B cell (primary cell): Measurements from ENCODE around the gene THSD7B. TPM values are rescaled to one million over a fixed set of nuclear protein-coding genes. Genes with fewer than 3 reads are reported as not detected.

ENCODE experiments used
- ATAC-seq: fragments of 200-7000 bp; cut with Tn5 transposase; one replicate; pipeline ENCODE4 v1.10.0; 2021; ENCODE audit warnings: low read depth, mild to moderate bottlenecking, moderate number of reproducible peaks, moderate library complexity
- CTCF ChIA-PET: fragments of 350-600 bp; sonication (Branson Sonifier 250); formaldehyde crosslinking; loops from one replicate; lab custom pipeline; 2021; ENCODE audit warnings: antibody characterized with exemption, inconsistent platforms; lab: Charles Lee
- POLR2A ChIA-PET: fragments of 350-600 bp; sonication (Branson Sonifier 250); formaldehyde crosslinking; loops from one replicate; lab custom pipeline; 2021; ENCODE audit warnings: antibody characterized with exemption; lab: Charles Lee
- DNase-seq: peaks from one replicate; pipeline ENCODE4 v3.0.0; 2013
- H2AFZ ChIP-seq: 2 replicates; pipeline ENCODE4 v1.6.1; 2012; ENCODE audit warnings: mild to moderate bottlenecking, low read depth, low read length; ENCODE audit not compliant: insufficient read depth, poor library complexity, severe bottlenecking
- H3K27ac ChIP-seq, 2 donors: 1 replicate in 1 of 2; 2 replicates in 1 of 2; pipeline ENCODE4 v1.5.1; 2012 to 2013; ENCODE audit warnings: low read length in 2 of 2, mild to moderate bottlenecking in 2 of 2, moderate library complexity in 1 of 2
- H3K27me3 ChIP-seq, 4 experiments: fragments of 200-600 bp in 1 of 4; sonication (generic) in 1 of 4; replicated peaks in 1 of 4; 1 replicate in 2 of 4; 2 replicates in 2 of 4; pipeline versions ENCODE4 v1.6.1 to v1.7.0; 2013 to 2016; ENCODE audit warnings: low read length in 3 of 4, mild to moderate bottlenecking in 2 of 4, mixed read lengths in 1 of 4, moderate library complexity in 1 of 4; ENCODE audit not compliant: insufficient read depth in 4 of 4, control insufficient read depth in 3 of 4; ENCODE audit errors: control extremely low read depth in 1 of 4
- H3K36me3 ChIP-seq, 2 experiments: replicated peaks in 1 of 2; 1 replicate in 1 of 2; 2 replicates in 1 of 2; pipeline versions ENCODE4 v1.6.1 to v1.7.1; 2013; ENCODE audit warnings: low read length in 1 of 2; ENCODE audit not compliant: insufficient read depth in 2 of 2, control insufficient read depth in 1 of 2; ENCODE audit errors: control extremely low read depth in 1 of 2, extremely low read depth in 1 of 2
- H3K4me1 ChIP-seq, 2 donors: fragments of 200-600 bp in 1 of 2; sonication (generic) in 1 of 2; 1 replicate in 1 of 2; 2 replicates in 1 of 2; pipeline versions ENCODE4 v1.5.1 to v1.6.1; 2013 to 2017; ENCODE audit warnings: low read length in 2 of 2; ENCODE audit not compliant: control insufficient read depth in 2 of 2, insufficient read depth in 2 of 2
- H3K4me2 ChIP-seq: replicated peaks from 2 replicates; pipeline ENCODE3; 2012; ENCODE audit warnings: mild to moderate bottlenecking, low read depth, low read length; ENCODE audit not compliant: poor library complexity, severe bottlenecking
- H3K4me3 ChIP-seq, 5 experiments: fragments of 200-600 bp in 1 of 5; sonication (generic) in 1 of 5; 1 replicate in 3 of 5; 2 replicates in 2 of 5; pipeline versions ENCODE4 v1.5.1 to v1.7.0; 2011 to 2016; ENCODE audit warnings: low read length in 4 of 5, mild to moderate bottlenecking in 4 of 5, low read depth in 2 of 5, control low read depth in 1 of 5, moderate library complexity in 1 of 5; ENCODE audit not compliant: insufficient read depth in 1 of 5; ENCODE audit errors: control extremely low read depth in 1 of 5, extremely low read depth in 1 of 5
- H3K79me2 ChIP-seq: fragments of 200-600 bp; sonication (generic); one replicate; pipeline ENCODE4 v1.6.0; 2016; ENCODE audit warnings: low read length; ENCODE audit not compliant: control insufficient read depth, insufficient read depth
- H3K9ac ChIP-seq: fragments of 200-600 bp; sonication (generic); 2 replicates; pipeline ENCODE4 v1.6.1; 2017; ENCODE audit warnings: mild to moderate bottlenecking, low read length, moderate library complexity
- H3K9me3 ChIP-seq, 3 donors: one replicate each; pipeline versions ENCODE4 v1.6.1 to v1.7.1; 2013; ENCODE audit warnings: low read length in 2 of 3; ENCODE audit not compliant: control insufficient read depth in 2 of 3, insufficient read depth in 1 of 3; ENCODE audit errors: control extremely low read depth in 1 of 3
- H4K20me1 ChIP-seq: 2 replicates; pipeline ENCODE4 v1.6.0; 2012; ENCODE audit warnings: mild to moderate bottlenecking, low read length; ENCODE audit not compliant: insufficient read depth, control insufficient read depth, poor library complexity, severe bottlenecking
- H3K27ac Mint-ChIP-seq: one replicate; pipeline ENCODE4 v1.8.0; 2021; ENCODE audit warnings: mixed read lengths
- H3K27me3 Mint-ChIP-seq: one replicate; pipeline ENCODE4 v1.8.0; 2021; ENCODE audit warnings: mixed read lengths
- H3K4me1 Mint-ChIP-seq: one replicate; pipeline ENCODE4 v1.8.0; 2021; ENCODE audit warnings: mixed read lengths
- H3K4me3 Mint-ChIP-seq: one replicate; pipeline ENCODE4 v1.8.0; 2021; ENCODE audit warnings: mixed read lengths
- H3K9me3 Mint-ChIP-seq: one replicate; pipeline ENCODE4 v1.8.0; 2022; ENCODE audit warnings: mixed read lengths; ENCODE audit not compliant: insufficient read depth
- EZH2 ChIP-seq: IDR thresholded peaks from 2 replicates; pipeline ENCODE4 v1.6.1; 2012; ENCODE audit warnings: borderline replicate concordance, low read depth, mild to moderate bottlenecking, moderate library complexity, low read length; ENCODE audit not compliant: insufficient read depth, poor library complexity, severe bottlenecking
- WGBS: methylation state at CpG from one replicate; pipeline ENCODE4 v1.1.5; 2013; ENCODE audit warnings: missing lambda C conversion rate; ENCODE audit not compliant: insufficient coverage; 5-methylcytosine and 5-hydroxymethylcytosine counted together
- intact Hi-C: fragments of 100-400 bp; cut with micrococcal nuclease; formaldehyde crosslinking; loops from one replicate; pipeline ENCODE4 v1.10.0; 2022
- polyA plus RNA-seq: library from polyadenylated mRNA; depleted of rRNA; stranded (reverse); fragments of >200 nt; gene quantifications from 2 replicates; pipeline ENCODE4 v1.2.3, GENCODE V29; 2012
- total RNA-seq, 2 donors: library from RNA; stranded (reverse); fragments of 120-200 nt in 1 of 2; gene quantifications; 1 replicate in 1 of 2; 2 replicates in 1 of 2; pipeline versions ENCODE4 v1.2.3 to v1.2.4, GENCODE V29; 2013 to 2022
- TF ChIP-seq, protein P1 (sequence below): fragments of 200-600 bp; IDR thresholded peaks from one replicate; pipeline ENCODE4 v1.8.0; 2022; ENCODE audit warnings: antibody characterized with exemption, mild to moderate bottlenecking

The THSD7B gene
- total and polyA plus RNA-seq, 2 donors (not counting 1 experiment from before 2014, with no cell fraction given) = 0.76 TPM; not detected in 1

DNA sequence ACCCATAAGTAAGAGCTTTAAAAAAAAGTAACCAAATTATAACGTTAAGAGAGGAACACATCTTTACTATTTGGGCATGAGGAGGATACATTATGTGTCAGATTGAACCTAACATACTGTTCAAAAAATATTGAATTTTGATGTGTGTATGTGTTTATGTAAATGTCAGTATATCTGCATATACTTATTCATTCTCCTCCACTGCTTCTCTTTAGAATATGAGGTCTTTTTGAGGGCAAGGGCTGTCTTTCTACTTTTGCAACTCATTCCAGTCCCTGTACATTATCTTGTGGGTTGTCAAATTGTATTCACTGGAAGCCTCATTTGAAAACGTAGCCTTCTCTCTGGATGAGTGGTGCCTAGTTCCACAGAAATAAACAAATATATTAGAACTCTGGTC is 689.5 kb downstream of the THSD7B start:
- no peak for TF ChIP-seq EZH2
- TF ChIP-seq, protein P1, sequence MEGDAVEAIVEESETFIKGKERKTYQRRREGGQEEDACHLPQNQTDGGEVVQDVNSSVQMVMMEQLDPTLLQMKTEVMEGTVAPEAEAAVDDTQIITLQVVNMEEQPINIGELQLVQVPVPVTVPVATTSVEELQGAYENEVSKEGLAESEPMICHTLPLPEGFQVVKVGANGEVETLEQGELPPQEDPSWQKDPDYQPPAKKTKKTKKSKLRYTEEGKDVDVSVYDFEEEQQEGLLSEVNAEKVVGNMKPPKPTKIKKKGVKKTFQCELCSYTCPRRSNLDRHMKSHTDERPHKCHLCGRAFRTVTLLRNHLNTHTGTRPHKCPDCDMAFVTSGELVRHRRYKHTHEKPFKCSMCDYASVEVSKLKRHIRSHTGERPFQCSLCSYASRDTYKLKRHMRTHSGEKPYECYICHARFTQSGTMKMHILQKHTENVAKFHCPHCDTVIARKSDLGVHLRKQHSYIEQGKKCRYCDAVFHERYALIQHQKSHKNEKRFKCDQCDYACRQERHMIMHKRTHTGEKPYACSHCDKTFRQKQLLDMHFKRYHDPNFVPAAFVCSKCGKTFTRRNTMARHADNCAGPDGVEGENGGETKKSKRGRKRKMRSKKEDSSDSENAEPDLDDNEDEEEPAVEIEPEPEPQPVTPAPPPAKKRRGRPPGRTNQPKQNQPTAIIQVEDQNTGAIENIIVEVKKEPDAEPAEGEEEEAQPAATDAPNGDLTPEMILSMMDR = no peak
- no peaks in the 10 kb centered on the region for H3K9me3 ChIP-seq
- no peak for DNase-seq
- no peak overlapping the region for H3K9ac ChIP-seq
- no peaks in the 10 kb centered on the region for H3K4me1 ChIP-seq
- no peak overlapping the region for H3K4me2 ChIP-seq
- no peaks in the 10 kb centered on the region for H3K36me3 ChIP-seq
- H4K20me1 ChIP-seq = no peaks in the 10 kb centered on the region
- no peaks in the 10 kb centered on the region for H3K79me2 ChIP-seq
- CTCF ChIA-PET = no interaction called here
- ATAC-seq = no peak
- H3K27me3 ChIP-seq = no peaks in the 10 kb centered on the region
- no peak overlapping the region for H3K4me3 ChIP-seq
- POLR2A ChIA-PET = no interaction called here
- Mint-ChIP-seq H3K9me3 (peaks cover 2% of the 10 kb centered on the region), H3K4me3 (no peak overlapping the region), H3K27me3 (no peaks in the 10 kb centered on the region), H3K27ac (no peak overlapping the region), H3K4me1 (no peaks in the 10 kb centered on the region)
- intact Hi-C loops = no loop called here
- H2AFZ ChIP-seq = no peak overlapping the region
- H3K27ac ChIP-seq = no peak overlapping the region
- WGBS = no CpG with 5 or more reads among the region's 2 CpGs

DNA sequence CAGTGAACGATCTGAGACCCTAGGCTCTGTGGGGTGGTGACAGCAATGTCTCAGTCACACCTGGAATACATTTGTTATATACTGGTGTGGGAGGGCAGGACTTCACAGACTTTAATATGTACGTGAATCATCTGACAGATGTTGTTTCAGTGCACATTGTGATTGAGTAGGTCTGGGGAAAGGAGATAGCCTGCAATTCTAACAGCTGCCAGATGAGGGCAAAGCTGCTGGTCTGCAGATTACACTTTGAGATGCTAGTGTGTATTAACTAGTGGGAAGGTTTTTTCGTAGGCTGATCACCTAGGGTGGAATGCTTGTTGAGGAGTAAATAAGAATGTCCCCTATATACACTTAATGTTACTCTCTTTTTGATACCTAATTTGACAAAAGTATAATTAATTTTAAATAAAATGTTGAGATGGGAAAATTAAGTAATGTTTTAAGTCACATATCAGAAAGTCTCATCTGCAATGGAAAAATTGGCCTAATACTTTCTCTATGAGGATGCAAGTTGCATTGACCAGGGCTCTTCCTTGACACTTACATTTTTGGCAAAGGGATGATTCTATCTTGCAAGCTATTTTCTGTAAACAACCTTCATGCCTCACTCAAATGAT is 702.0 kb downstream of the THSD7B start:
- no peaks in the 10 kb centered on the region for H3K9me3 ChIP-seq
- H3K27me3 Mint-ChIP-seq = no peaks in the 10 kb centered on the region
- no peak overlapping the region for H3K4me3 Mint-ChIP-seq
- H2AFZ ChIP-seq = no peak overlapping the region
- ChIA-PET CTCF (no interaction called here), POLR2A (no interaction called here)
- no peak overlapping the region for H3K4me3 ChIP-seq
- no peak overlapping the region for H3K27ac Mint-ChIP-seq
- no peak overlapping the region for H3K9ac ChIP-seq
- TF ChIP-seq EZH2 = no peak
- TF ChIP-seq, protein P1 = no peak
- 36% methylated on average over 2 of the region's 3 CpGs for WGBS
- H3K36me3 ChIP-seq = no peaks in the 10 kb centered on the region
- H3K4me1 Mint-ChIP-seq = no peaks in the 10 kb centered on the region
- peaks cover 2% of the 10 kb centered on the region for H3K9me3 Mint-ChIP-seq
- no peak for ATAC-seq
- no peak overlapping the region for H3K4me2 ChIP-seq
- no peak for DNase-seq
- no peak overlapping the region for H3K27ac ChIP-seq
- H3K27me3 ChIP-seq = no peaks in the 10 kb centered on the region
- intact Hi-C loops = no loop called here
- H4K20me1 ChIP-seq = no peaks in the 10 kb centered on the region
- H3K4me1 ChIP-seq = no peaks in the 10 kb centered on the region
- no peaks in the 10 kb centered on the region for H3K79me2 ChIP-seq
